Coronary artery (tissue), 2 donors: ENCODE results near the gene ADCK1.

ENCODE experiments used
- DNase-seq: peaks from one replicate; pipeline ENCODE4 v3.0.0-alpha.2; 2017; ENCODE audit warnings: low spot score
- H3K27ac ChIP-seq, 2 donors: fragments of 200-600 bp; sonication (generic); one replicate each; pipeline ENCODE4 v1.5.1; 2016 to 2019
- H3K4me3 ChIP-seq: fragments of 200-600 bp; sonication (generic); 2 replicates; pipeline ENCODE4 v1.5.1; 2016; ENCODE audit warnings: mild to moderate bottlenecking, moderate library complexity
- CTCF ChIP-seq: fragments of 200-600 bp; sonication (generic); IDR thresholded peaks from one replicate; pipeline ENCODE4 v1.5.1; 2019; ENCODE audit warnings: antibody characterized with exemption

The ADCK1 gene

GRCh38 chr14:77838831-77839511 is 39.1 kb downstream of the ADCK1 start:
- Histone ChIP-seq H3K27ac (no peak overlapping the region), H3K4me3 (no peak overlapping the region)
- no peak for TF ChIP-seq CTCF
- no peak for DNase-seq

GRCh38 chr14:77843195-77843594 is 43.3 kb downstream of the ADCK1 start:
- no peak for DNase-seq
- no peak for TF ChIP-seq CTCF

GRCh38 chr14:77843651-77844050 is 43.7 kb downstream of the ADCK1 start:
- DNase-seq, result no peak
- Histone ChIP-seq H3K4me3 (no peak overlapping the region), H3K27ac (no peak overlapping the region)
- TF ChIP-seq CTCF, result no peak

More at GRCh38 chr14:77843195-77843594, 43.3 kb downstream of the ADCK1 start:
- Histone ChIP-seq H3K27ac (no peak overlapping the region), H3K4me3 (no peak overlapping the region)

- TF ChIP-seq CTCF, result no peak
- no peak overlapping the region for H3K4me3 ChIP-seq
- no peak overlapping the region for H3K27ac ChIP-seq
- DNase-seq, result no peak
Measured at GRCh38 chr14:77844802-77845201, 44.9 kb downstream of the ADCK1 start.

- no peak for DNase-seq
- no peak for TF ChIP-seq CTCF
- H3K27ac ChIP-seq, result no peak overlapping the region
- H3K4me3 ChIP-seq, result no peak overlapping the region
Measured at GRCh38 chr14:77848031-77848430, 48.1 kb downstream of the ADCK1 start.

GRCh38 chr14:77849711-77850110 is 49.8 kb downstream of the ADCK1 start:
- no peak for DNase-seq
- Histone ChIP-seq H3K4me3 (no peak overlapping the region), H3K27ac (no peak overlapping the region)
- no peak for TF ChIP-seq CTCF

- DNase-seq, result no peak
- no peak overlapping the region for H3K4me3 ChIP-seq
- H3K27ac ChIP-seq, result no peak overlapping the region
- TF ChIP-seq CTCF, result no peak
Measured at GRCh38 chr14:77853919-77854318, 54.0 kb downstream of the ADCK1 start.
